GM10847 (cell line): ENCODE data around the gene CLTCL1.

ENCODE experiments used
- POLR2A ChIP-seq: IDR thresholded peaks from 2 replicates; pipeline ENCODE4 v1.6.1; 2011; ENCODE audit not compliant: insufficient read length; ENCODE audit errors: extremely low read depth

The CLTCL1 gene

DNA sequence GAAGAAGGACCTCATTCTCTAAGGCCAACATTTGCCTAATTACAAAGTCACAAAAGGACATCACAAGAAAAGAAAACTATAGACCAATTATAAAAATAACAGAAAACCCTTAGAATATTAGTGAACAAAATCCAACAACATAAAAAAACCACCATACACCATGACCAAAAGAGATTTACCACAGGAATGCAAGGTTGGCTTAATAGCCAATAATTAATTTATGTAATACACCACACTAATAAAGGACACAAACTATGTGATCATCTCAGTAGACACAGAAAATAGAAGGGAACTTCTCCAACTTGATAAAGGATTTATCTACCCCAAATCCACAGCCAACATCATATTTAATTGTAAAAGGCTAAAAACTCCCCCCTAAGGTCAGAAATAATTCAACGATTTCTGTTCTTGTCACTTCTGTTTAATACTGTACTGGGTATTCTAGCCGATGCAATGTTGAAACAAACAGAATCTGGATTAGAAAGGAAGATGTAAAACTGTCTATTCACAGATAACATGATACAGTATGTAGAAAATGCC lies 24.9 kb downstream of the CLTCL1 start:
- no peak for TF ChIP-seq POLR2A

DNA sequence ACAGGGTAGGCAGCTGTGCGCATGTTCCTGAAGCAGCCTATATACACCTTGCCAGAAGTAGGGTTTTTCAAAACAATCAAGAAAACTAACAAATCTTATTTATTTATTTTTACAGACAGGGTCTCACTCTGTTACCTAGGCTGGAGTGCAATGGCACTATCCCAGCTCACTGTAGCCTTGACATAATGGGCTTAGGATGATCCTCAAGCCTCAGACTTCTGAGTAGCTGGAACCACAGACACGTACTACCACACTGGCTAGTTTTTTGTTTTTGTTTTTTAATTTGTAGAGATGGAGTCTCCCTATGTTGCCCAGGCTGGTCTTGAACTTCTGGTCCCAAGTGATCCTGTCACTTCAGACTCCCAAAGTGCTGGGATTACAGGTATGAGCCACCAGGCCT lies 25.7 kb downstream of the CLTCL1 start:
- TF ChIP-seq POLR2A, result no peak

DNA sequence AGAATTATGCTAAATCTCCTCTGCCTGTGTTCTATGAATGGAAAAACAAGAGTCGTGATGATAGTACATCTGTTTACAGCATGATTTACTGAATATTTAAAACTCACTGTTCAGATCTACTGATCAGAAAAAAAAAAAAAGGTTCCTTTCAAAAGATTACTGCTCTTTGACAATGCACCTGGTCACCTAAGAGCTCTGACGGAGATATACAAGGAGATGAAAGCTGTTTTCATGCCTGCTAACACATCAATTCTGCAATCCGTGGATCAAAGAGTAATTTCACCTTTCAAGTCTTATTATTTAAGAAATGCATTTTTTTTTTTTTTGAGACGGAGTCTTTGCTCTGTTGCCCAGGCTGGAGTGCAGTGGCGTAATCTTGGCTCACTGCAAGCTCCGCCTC lies 30.7 kb downstream of the CLTCL1 start:
- TF ChIP-seq POLR2A, result no peak

DNA sequence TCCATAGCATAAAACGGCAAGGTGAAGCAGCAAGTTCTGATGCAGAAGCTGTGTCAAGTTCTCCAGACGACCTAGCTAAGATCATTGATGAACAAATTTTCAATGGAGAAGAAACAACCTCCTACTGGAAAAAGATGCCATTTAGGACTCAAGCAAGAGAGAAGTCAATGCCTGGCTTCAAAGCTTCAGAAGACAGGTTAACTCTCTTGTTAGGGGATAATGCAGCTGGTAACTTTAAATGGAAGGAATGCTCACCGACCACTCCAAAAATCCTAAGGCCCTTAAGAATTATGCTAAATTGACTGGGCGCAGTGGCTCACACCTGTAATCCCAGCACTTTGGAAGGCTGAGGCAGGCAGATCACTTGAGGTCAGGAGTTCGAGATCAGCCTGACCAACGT lies 31.3 kb downstream of the CLTCL1 start:
- no peak for TF ChIP-seq POLR2A

DNA sequence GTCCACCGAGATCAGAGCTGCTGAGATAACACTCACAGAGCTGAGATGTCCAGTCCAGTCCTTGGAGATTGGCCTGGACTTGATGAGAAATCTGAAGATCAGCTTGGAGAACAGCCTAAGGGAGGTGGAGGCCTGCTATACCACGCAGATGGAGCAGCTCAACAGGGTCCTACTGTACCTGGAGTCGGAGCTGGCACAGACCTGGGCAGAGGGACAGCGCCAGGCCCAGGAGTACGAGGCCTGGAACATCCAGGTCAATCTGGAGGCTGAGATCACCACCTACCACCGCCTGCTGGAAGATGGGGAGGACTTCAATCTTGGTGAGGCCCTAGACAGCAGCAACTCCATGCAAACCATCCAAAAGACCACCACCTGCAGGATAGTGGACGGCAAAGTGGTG lies 33.1 kb downstream of the CLTCL1 start:
- no peak for TF ChIP-seq POLR2A

DNA sequence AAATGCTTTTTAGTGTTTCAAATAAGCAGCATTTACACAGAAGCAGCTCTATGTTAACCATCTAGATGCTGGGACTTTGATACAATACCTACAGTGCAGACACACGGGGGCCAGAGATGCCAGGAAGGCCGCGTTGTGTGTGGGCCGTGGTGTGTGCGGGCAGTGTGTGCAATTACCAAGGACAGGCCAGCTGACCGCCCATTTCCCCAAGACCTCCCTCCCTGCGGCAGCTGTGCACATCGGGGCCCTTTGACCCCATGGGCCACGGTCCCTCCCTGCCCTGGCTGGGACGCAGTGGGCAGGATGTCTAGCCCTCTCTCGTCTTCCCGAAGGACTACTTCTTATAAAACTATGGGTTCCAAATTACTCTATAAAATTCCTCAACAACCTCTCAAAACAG lies 38.4 kb downstream of the CLTCL1 start:
- no peak for TF ChIP-seq POLR2A

DNA sequence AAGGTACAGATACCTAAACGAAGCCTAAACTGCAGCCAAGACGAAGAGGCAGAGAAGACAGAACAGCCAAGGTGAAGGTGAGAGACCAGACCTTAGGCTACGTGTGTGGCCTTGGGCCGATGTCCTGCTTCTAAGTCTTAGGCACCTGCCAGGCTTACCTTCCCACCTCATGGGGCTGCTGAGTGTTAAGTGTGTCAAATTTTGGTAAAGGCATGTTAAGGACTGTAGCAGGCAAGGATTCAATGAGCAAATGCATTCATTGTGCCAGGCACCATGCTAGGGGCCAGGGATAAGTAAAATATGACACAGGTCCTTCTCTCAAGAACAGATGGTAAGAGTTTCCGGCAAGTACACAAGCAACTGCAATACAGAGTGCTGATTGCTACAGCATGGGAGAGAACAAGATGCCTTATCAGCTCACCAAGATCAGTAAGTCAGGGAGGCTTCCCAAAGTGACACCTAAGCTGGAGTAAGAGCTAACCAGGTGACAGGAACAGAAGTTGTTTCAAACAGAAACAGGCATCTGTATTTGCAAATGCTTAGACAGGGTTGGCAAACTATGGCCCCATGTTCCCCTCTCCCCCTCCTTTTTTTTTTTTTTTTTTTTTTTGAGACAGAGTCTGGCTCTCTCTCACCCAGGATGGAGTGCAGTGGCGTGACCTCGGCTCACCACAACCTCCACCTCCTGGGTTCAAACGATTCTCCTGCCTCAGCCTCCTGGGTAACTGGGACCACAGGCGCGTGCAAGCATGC lies 46.7 kb downstream of the CLTCL1 start:
- no peak for TF ChIP-seq POLR2A

DNA sequence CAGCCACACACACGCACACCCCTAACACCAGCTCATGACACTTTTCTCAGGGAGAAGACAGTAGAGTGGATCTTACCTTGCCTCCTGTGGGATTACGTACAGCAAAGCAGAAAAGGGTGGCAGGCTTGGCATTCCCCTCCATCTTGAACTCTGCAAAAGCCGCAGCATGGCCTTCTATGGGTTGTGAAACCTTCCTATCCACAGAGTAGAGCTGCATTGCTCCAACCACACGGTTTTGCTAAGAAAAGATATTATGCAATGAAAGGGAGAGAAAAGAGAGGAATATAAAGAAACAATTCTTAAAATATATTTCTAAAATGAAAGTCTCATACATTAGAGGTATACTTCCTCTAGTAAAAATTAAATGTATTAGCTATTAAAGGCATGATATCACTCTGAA lies 48.8 kb downstream of the CLTCL1 start:
- TF ChIP-seq POLR2A, result no peak

DNA sequence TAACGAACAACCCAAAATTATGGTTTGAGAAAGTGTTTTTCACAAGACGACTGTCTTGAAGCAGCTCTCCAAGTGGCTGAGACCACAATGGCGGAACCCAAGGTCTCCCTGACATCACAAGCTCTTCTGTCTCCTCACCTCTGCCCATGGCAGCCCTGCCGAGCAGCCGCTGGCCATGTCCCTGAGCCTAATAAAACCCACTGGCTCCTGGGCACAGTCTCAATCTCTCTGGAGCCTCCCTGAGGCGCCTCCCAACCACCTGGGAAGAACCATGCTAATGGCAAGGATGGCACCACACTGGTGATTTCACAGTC lies 50.0 kb downstream of the CLTCL1 start:
- no peak for TF ChIP-seq POLR2A

DNA sequence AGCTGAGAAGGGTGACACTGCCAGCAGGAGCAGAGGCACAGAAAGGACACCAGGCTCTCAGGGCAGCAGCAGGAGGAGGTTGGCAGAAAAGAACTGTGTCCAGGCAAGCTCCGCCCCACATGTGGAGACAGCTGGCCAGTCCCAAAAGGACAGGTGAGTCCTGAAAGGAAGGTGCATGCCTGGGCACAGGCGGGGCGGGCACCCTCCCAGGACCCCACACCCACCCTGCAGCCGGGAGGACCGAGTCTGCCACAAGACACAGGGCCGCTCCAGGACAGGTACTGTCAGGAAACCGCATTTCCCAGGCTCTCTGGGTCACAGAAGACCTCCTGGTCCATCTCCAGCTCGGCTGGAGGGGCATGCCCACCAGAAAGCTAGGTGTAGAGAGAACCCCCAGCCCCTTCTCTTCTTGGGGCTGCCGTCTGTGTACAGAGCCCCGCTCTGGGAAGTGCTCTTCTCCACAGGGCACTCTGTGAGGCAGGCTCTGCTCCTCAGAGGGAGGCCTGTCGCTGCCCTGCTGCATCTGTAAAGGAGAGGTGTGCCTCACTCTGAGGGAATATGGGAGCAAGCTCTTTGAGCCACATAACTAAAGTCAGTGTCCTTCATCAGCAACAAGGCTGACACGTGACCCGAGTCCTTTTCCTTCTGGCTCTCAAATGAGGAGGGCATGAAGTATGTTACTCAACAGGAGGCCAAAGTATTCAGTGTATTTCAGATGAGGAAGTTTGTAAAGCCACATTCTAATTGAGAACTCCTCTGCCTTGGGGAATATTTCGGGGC lies 50.5 kb downstream of the CLTCL1 start:
- no peak for TF ChIP-seq POLR2A

DNA sequence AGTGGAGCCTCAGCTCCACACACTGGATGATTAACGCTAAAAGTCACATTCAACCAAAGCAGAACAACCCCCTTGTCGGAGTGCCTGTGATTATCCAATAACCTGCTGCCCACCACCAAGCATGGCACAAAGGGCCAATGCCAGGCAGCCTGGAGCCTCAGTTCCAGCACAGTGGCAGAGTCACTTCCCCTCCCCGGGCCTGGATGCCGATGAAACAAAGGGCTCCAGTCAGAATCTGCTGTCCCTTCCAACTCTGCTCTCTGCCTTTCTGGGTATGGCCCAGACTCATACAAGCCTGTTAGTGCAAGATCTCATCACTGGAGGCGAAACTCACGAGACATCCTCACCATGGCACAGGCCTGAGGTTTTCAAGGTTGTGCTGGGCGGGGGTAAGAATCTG lies 52.1 kb downstream of the CLTCL1 start:
- TF ChIP-seq POLR2A, result no peak

DNA sequence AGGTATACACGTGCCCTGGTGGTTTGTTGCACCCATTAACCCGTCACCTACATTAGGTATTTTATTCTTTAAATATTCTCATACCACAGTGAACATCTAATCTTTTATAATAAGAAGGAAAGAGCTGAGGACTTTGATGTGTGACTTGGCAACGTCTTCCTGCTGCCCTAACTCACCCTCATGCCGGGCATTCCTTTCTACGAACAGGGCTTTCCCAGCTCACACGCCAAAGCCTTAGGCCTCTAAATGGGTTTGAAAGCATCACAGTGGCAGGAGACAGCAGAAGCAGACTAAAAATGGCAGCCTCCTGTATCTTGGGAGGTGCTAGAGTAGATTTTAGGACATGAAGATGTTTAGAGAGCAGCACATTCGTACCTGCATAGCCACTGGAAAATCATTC lies 52.6 kb downstream of the CLTCL1 start:
- TF ChIP-seq POLR2A, result no peak

DNA sequence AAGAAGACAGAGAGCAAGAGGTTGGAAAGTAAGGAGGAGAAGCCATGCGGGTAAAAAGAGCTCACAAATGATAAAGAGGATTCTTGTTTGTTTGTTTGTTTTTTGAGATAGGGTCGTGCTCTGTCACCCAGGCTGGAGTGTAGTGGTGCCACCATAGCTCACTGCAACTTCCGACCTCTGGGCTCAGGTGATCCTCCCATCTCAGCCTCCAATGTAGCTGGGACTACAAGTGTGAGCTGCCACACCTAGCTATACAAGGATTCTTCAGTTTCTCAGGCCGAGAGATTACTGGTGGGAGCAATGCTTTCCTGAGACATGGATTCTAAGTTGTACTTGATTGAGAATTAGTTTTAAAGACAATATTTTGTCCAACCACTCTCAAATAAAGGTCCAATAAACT lies 55.6 kb downstream of the CLTCL1 start:
- TF ChIP-seq POLR2A, result no peak

DNA sequence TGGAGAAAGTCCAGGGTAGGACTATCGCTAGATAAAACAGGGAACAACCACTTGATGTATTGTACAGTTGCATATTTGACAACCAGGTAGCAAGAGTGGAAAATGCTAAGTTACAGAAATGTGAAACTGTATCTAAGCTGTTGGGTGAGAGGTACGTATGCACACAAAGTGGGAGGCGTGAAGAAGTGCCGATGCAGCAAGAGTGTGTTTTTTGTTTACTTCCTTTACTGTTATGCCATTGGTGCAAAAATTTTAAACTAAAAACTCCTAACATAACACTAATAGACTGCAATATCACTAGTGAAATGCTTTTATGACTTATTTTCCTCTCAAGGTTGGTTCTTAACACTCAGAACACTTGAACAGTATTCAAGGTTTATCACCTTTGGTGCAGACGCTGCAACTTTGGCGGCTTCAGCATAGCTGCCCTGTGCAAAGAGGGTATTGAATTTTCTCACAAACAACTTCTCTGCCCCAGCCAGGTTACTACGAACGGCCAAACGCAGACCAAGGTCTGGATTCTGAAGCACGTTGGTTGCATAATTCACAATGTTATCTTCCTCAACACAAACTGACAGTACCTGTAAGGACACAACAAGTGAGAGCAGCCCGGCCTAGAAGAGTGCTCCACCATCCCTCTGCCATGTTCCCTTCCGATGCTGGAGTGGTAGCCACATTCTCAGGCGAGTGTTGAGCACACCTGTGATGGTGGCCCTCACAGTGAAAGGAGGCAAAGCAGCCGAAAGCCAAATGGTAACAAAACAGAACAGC lies 57.2 kb downstream of the CLTCL1 start:
- no peak for TF ChIP-seq POLR2A

DNA sequence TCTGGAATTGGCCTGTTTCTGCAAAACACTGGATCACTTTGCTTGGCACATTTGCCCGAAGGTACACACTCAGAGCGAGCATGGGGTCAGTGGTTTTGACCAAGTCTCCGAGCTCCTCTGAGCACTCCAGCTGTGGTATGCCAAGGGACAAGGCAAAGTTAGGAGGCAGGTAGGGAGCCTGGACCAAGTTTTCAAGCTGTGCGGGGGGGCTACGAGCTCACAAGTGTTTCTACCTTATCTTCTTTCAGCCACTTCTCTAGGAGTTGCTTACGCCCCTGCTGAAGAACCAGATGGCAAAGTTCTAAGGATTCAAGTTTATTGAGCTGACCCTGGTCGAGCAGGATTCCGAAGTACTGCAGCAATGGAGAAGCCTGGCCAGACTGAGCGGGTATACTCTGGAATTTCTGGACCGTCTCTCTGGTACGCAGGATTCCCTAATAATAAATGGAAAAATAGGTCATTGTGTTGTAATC lies 58.3 kb downstream of the CLTCL1 start:
- TF ChIP-seq POLR2A, result no peak

DNA sequence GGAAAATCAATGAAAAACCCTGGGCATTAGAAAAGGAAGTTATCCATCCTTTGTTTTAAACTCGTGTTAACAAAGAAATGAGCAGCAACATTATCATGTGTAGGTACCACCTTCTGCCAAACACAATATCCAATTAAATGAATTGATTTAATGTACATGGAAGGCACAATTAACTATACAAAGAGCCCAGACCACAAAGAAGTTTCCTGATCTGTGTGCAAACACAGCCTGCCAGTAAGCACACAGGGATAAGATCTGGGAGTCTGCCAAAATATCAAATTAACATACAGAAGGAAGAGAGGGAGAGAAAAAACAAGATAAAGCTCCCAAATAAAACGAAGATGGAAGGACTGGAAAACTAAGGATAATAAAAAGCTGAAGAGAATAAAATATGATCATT lies 58.9 kb downstream of the CLTCL1 start:
- TF ChIP-seq POLR2A, result no peak
